IgD-negative memory B cell (primary cell): ENCODE measurements around the gene RAD51B. TPM values are rescaled to one million over a fixed set of nuclear protein-coding genes. Genes with fewer than 3 reads are reported as not detected.

Source experiments
- H3K27ac Mint-ChIP-seq, 3 donors: one replicate each; pipeline ENCODE4 v1.8.0; 2020 to 2022; ENCODE audit warnings: mild to moderate bottlenecking in 3 of 3, mixed read lengths in 3 of 3, moderate library complexity in 1 of 3
- H3K27me3 Mint-ChIP-seq: one replicate; pipeline ENCODE4 v1.8.0; 2021; ENCODE audit warnings: mixed read lengths
- H3K36me3 Mint-ChIP-seq: one replicate; pipeline ENCODE4 v1.8.0; 2020; ENCODE audit warnings: mild to moderate bottlenecking, mixed read lengths
- H3K4me1 Mint-ChIP-seq, 3 donors: one replicate each; pipeline ENCODE4 v1.8.0; 2020 to 2022; ENCODE audit warnings: mixed read lengths in 3 of 3, mild to moderate bottlenecking in 1 of 3
- H3K4me3 Mint-ChIP-seq, 4 donors: one replicate each; pipeline ENCODE4 v1.8.0; 2020 to 2022; ENCODE audit warnings: mild to moderate bottlenecking in 4 of 4, mixed read lengths in 4 of 4, moderate library complexity in 3 of 4
- H3K9me3 Mint-ChIP-seq, 3 donors: one replicate each; pipeline ENCODE4 v1.8.0; 2020 to 2021; ENCODE audit warnings: mixed read lengths in 3 of 3, mild to moderate bottlenecking in 1 of 3
- polyA plus RNA-seq: library from polyadenylated mRNA; unstranded; fragments of 300-500 nt; fragmentation: Illumina TruSeq; gene quantifications from one replicate; pipeline ENCODE4 v1.2.3, GENCODE V29; 2021

RAD51B gene
- polyA plus RNA-seq, 1 donor from 2014 or later = 24.9 TPM

- H3K4me1 Mint-ChIP-seq = peaks cover 54 to 88% (median 77%) of the 10 kb centered on the region in 3 donors
- H3K36me3 Mint-ChIP-seq = peaks cover 8% of the 10 kb centered on the region
- peak overlapping the region; percentile 84 to 94 (median 92) for H3K27ac Mint-ChIP-seq
- peak overlapping the region; percentile 14 to 91 (median 26) for H3K4me3 Mint-ChIP-seq
- no peaks in the 10 kb centered on the region for H3K27me3 Mint-ChIP-seq
- no peaks in the 10 kb centered on the region for H3K9me3 Mint-ChIP-seq
Observed at GRCh38 chr14:68401317-68401716, 581.7 kb downstream of the RAD51B start.

- H3K9me3 Mint-ChIP-seq = no peaks in the 10 kb centered on the region
- H3K4me1 Mint-ChIP-seq = peaks cover 53 to 82% (median 77%) of the 10 kb centered on the region in 3 donors
- H3K27me3 Mint-ChIP-seq = no peaks in the 10 kb centered on the region
- peaks cover 8% of the 10 kb centered on the region for H3K36me3 Mint-ChIP-seq
- peak overlapping the region in 3 of 4 donors; percentile 22 to 91 (median 80) for H3K4me3 Mint-ChIP-seq
- peak overlapping the region; percentile 84 to 94 (median 92) for H3K27ac Mint-ChIP-seq
Observed at GRCh38 chr14:68401855-68402254, 582.3 kb downstream of the RAD51B start.

GRCh38 chr14:68402525-68403101 lies 583.0 kb downstream of the RAD51B start:
- peak overlapping the region in 3 of 4 donors; percentile 73 to 91 (median 80) for H3K4me3 Mint-ChIP-seq
- peaks cover 6% of the 10 kb centered on the region for H3K36me3 Mint-ChIP-seq

GRCh38 chr14:68403191-68404145 lies 583.9 kb downstream of the RAD51B start:
- no peaks in the 10 kb centered on the region for H3K9me3 Mint-ChIP-seq
- no peaks in the 10 kb centered on the region for H3K27me3 Mint-ChIP-seq
- peak overlapping the region in 3 of 4 donors; percentile 41 to 91 (median 73) for H3K4me3 Mint-ChIP-seq
- H3K4me1 Mint-ChIP-seq = peaks cover 63 to 80% (median 73%) of the 10 kb centered on the region in 3 donors
- peaks cover 4% of the 10 kb centered on the region for H3K36me3 Mint-ChIP-seq
- H3K27ac Mint-ChIP-seq = peak overlapping the region; percentile 84 to 96 (median 93)

More at GRCh38 chr14:68402525-68403101, 583.0 kb downstream of the RAD51B start:
- Mint-ChIP-seq H3K27ac (peak overlapping the region; percentile 76 to 92 (median 84)), H3K27me3 (no peaks in the 10 kb centered on the region), H3K9me3 (no peaks in the 10 kb centered on the region), H3K4me1 (peaks cover 57 to 79% (median 74%) of the 10 kb centered on the region in 3 donors)

- H3K9me3 Mint-ChIP-seq = no peaks in the 10 kb centered on the region
- H3K27ac Mint-ChIP-seq = peak overlapping the region; percentile 84 to 96 (median 93)
- H3K4me1 Mint-ChIP-seq = peaks cover 65 to 82% (median 73%) of the 10 kb centered on the region in 3 donors
- peak overlapping the region in 3 of 4 donors; percentile 41 to 91 (median 73) for H3K4me3 Mint-ChIP-seq
- peaks cover 4% of the 10 kb centered on the region for H3K36me3 Mint-ChIP-seq
- H3K27me3 Mint-ChIP-seq = no peaks in the 10 kb centered on the region
Observed at GRCh38 chr14:68404146-68404527, 584.6 kb downstream of the RAD51B start.

- Mint-ChIP-seq H3K4me3 (peak overlapping the region in 2 of 4 donors; percentile 56 to 73), H3K27me3 (no peaks in the 10 kb centered on the region), H3K36me3 (peaks cover 4% of the 10 kb centered on the region)
Observed at GRCh38 chr14:68404652-68405183, 585.1 kb downstream of the RAD51B start.

GRCh38 chr14:68405961-68406360 lies 586.4 kb downstream of the RAD51B start:
- no peaks in the 10 kb centered on the region for H3K9me3 Mint-ChIP-seq

More at GRCh38 chr14:68404652-68405183, 585.1 kb downstream of the RAD51B start:
- Mint-ChIP-seq H3K27ac (peak overlapping the region; percentile 84 to 96 (median 93)), H3K9me3 (no peaks in the 10 kb centered on the region), H3K4me1 (peaks cover 65 to 87% (median 76%) of the 10 kb centered on the region in 3 donors)

GRCh38 chr14:68407285-68407684 lies 587.7 kb downstream of the RAD51B start:
- H3K9me3 Mint-ChIP-seq = no peaks in the 10 kb centered on the region
- H3K4me3 Mint-ChIP-seq = no peak overlapping the region
- H3K4me1 Mint-ChIP-seq = peaks cover 42 to 70% (median 52%) of the 10 kb centered on the region in 3 donors
- H3K36me3 Mint-ChIP-seq = no peaks in the 10 kb centered on the region
- peak overlapping the region in 1 of 3 donors; percentile 10 for H3K27ac Mint-ChIP-seq
- no peaks in the 10 kb centered on the region for H3K27me3 Mint-ChIP-seq

More at GRCh38 chr14:68405961-68406360, 586.4 kb downstream of the RAD51B start:
- no peaks in the 10 kb centered on the region for H3K27me3 Mint-ChIP-seq
- peaks cover 3% of the 10 kb centered on the region for H3K36me3 Mint-ChIP-seq
- H3K27ac Mint-ChIP-seq = no peak overlapping the region
- H3K4me1 Mint-ChIP-seq = peaks cover 54 to 83% (median 64%) of the 10 kb centered on the region in 3 donors
- H3K4me3 Mint-ChIP-seq = no peak overlapping the region

- peaks cover 39 to 64% (median 46%) of the 10 kb centered on the region in 3 donors for H3K4me1 Mint-ChIP-seq
Observed at GRCh38 chr14:68407825-68408224, 588.2 kb downstream of the RAD51B start.

GRCh38 chr14:68408680-68409079 lies 589.1 kb downstream of the RAD51B start:
- peak overlapping the region in 1 of 4 donors; percentile 2 for H3K4me3 Mint-ChIP-seq
- H3K27me3 Mint-ChIP-seq = no peaks in the 10 kb centered on the region
- no peaks in the 10 kb centered on the region for H3K9me3 Mint-ChIP-seq
- H3K36me3 Mint-ChIP-seq = no peaks in the 10 kb centered on the region
- H3K27ac Mint-ChIP-seq = no peak overlapping the region
- H3K4me1 Mint-ChIP-seq = peaks cover 31 to 56% (median 39%) of the 10 kb centered on the region in 3 donors

More at GRCh38 chr14:68407825-68408224, 588.2 kb downstream of the RAD51B start:
- H3K27me3 Mint-ChIP-seq = no peaks in the 10 kb centered on the region
- H3K4me3 Mint-ChIP-seq = no peak overlapping the region
- H3K9me3 Mint-ChIP-seq = no peaks in the 10 kb centered on the region
- peak overlapping the region; percentile 10 to 90 (median 79) for H3K27ac Mint-ChIP-seq
- no peaks in the 10 kb centered on the region for H3K36me3 Mint-ChIP-seq

- no peak overlapping the region for H3K4me3 Mint-ChIP-seq
- H3K36me3 Mint-ChIP-seq = peaks cover 5% of the 10 kb centered on the region
- no peaks in the 10 kb centered on the region for H3K27me3 Mint-ChIP-seq
- no peaks in the 10 kb centered on the region for H3K9me3 Mint-ChIP-seq
- H3K27ac Mint-ChIP-seq = peak overlapping the region in 2 of 3 donors; percentile 27 to 55
- peaks cover 24 to 48% (median 32%) of the 10 kb centered on the region in 3 donors for H3K4me1 Mint-ChIP-seq
Observed at GRCh38 chr14:68409387-68409786, 589.8 kb downstream of the RAD51B start.

- H3K27ac Mint-ChIP-seq = no peak overlapping the region
- peaks cover 8 to 24% (median 15%) of the 10 kb centered on the region in 3 donors for H3K4me1 Mint-ChIP-seq
- peaks cover 8% of the 10 kb centered on the region for H3K36me3 Mint-ChIP-seq
- no peaks in the 10 kb centered on the region for H3K9me3 Mint-ChIP-seq
- H3K27me3 Mint-ChIP-seq = no peaks in the 10 kb centered on the region
- H3K4me3 Mint-ChIP-seq = no peak overlapping the region
Observed at GRCh38 chr14:68412505-68413465, 593.2 kb downstream of the RAD51B start.

GRCh38 chr14:68413509-68413908 lies 593.9 kb downstream of the RAD51B start:
- H3K4me3 Mint-ChIP-seq = no peak overlapping the region
- H3K4me1 Mint-ChIP-seq = peaks cover 3 to 21% (median 11%) of the 10 kb centered on the region in 3 donors
- no peaks in the 10 kb centered on the region for H3K27me3 Mint-ChIP-seq
- H3K36me3 Mint-ChIP-seq = peaks cover 9% of the 10 kb centered on the region
- no peaks in the 10 kb centered on the region for H3K9me3 Mint-ChIP-seq
- H3K27ac Mint-ChIP-seq = no peak overlapping the region

- Mint-ChIP-seq H3K9me3 (no peaks in the 10 kb centered on the region), H3K27ac (no peak overlapping the region), H3K36me3 (peaks cover 9% of the 10 kb centered on the region), H3K4me1 (peaks cover 0 to 21% (median 9%) of the 10 kb centered on the region in 3 donors), H3K4me3 (no peak overlapping the region), H3K27me3 (no peaks in the 10 kb centered on the region)
Observed at GRCh38 chr14:68414121-68414520, 594.5 kb downstream of the RAD51B start.
